Measurements from ENCODE around the gene MYO9B. TPM values are rescaled to one million over a fixed set of nuclear protein-coding genes. Genes with fewer than 3 reads are reported as not detected.

Gene MYO9B
- total RNA-seq, 5 donors from 2014 or later (not counting 1 experiment from before 2014, with no cell fraction given): 185 to 220 (median 202) TPM

- Mint-ChIP-seq H3K27me3 (peaks cover 5 to 7% of the 10 kb centered on the region in 2 donors), H3K4me1 (peaks cover 0 to 11% (median 0%) of the 10 kb centered on the region in 3 donors), H3K27ac (no peak overlapping the region), H3K9me3 (no peaks in the 10 kb centered on the region), H3K36me3 (no peaks in the 10 kb centered on the region), H3K4me3 (no peak overlapping the region)
- ChIA-PET CTCF (no interaction called here), POLR2A (no interaction called here)
- no peak overlapping the region for H3K27ac ChIP-seq (ENCODE audit: low read length)
- no peaks in the 10 kb centered on the region for H3K9me3 ChIP-seq
- ATAC-seq (replicated peaks in 1 of 4): no peak
- no peak for DNase-seq
- H3K36me3 ChIP-seq (ENCODE audit: control insufficient read depth in 2 of 2, extremely low read depth in 1 of 2, insufficient read depth in 1 of 2, low read length in 1 of 2): no peaks in the 10 kb centered on the region
- 92% methylated on average over 9 of the region's 15 CpGs for WGBS (ENCODE audit: insufficient coverage)
- no peak overlapping the region for H3K4me3 ChIP-seq (ENCODE audit: control insufficient read depth in 1 of 2, extremely low read depth in 1 of 2, low read length in 1 of 2)
- peaks cover 0 to 13% of the 10 kb centered on the region in 2 experiments for H3K4me1 ChIP-seq (ENCODE audit: control insufficient read depth in 1 of 2, extremely low read depth in 1 of 2, insufficient read depth in 2 of 2, low read length in 2 of 2)
- H3K27me3 ChIP-seq (replicated peaks in 1 of 2; ENCODE audit: control insufficient read depth in 2 of 2, extremely low read depth in 1 of 2, insufficient read depth in 2 of 2, low read length in 1 of 2): peaks cover 0 to 21% of the 10 kb centered on the region in 2 experiments
These were observed 174.4 kb downstream of the MYO9B start for GRCh38 chr19:17249887-17250548.

GRCh38 chr19:17254636-17255035 is 179.1 kb downstream of the MYO9B start:
- H3K9me3 Mint-ChIP-seq: no peaks in the 10 kb centered on the region
- Histone ChIP-seq H3K4me3 (ENCODE audit: control insufficient read depth in 1 of 2, extremely low read depth in 1 of 2, low read length in 1 of 2) (no peak overlapping the region), H3K9me3 (no peaks in the 10 kb centered on the region), H3K27ac (ENCODE audit: low read length) (no peak overlapping the region), H3K4me1 (ENCODE audit: control insufficient read depth in 1 of 2, extremely low read depth in 1 of 2, insufficient read depth in 2 of 2, low read length in 2 of 2) (no peaks in the 10 kb centered on the region), H3K27me3 (replicated peaks in 1 of 2; ENCODE audit: control insufficient read depth in 2 of 2, extremely low read depth in 1 of 2, insufficient read depth in 2 of 2, low read length in 1 of 2) (peaks cover 0 to 9% of the 10 kb centered on the region in 2 experiments), H3K36me3 (ENCODE audit: control insufficient read depth in 2 of 2, extremely low read depth in 1 of 2, insufficient read depth in 1 of 2, low read length in 1 of 2) (no peaks in the 10 kb centered on the region)
- no peak overlapping the region for H3K4me3 Mint-ChIP-seq
- POLR2A ChIA-PET: no interaction called here
- ATAC-seq (replicated peaks in 1 of 4) (no peak), DNase-seq (no peak)
- no peaks in the 10 kb centered on the region for H3K36me3 Mint-ChIP-seq
- 60% methylated on average over 3 of the region's 10 CpGs for WGBS (ENCODE audit: insufficient coverage)
- no peaks in the 10 kb centered on the region for H3K27me3 Mint-ChIP-seq
- no peak overlapping the region for H3K27ac Mint-ChIP-seq
- CTCF ChIA-PET: interaction anchor here in 1 of 2 donors (1.3 kb wide), 1 partner anchor 12 kb away, joined by 3 read pairs; no protein-coding TSS in a partner anchor
- no peaks in the 10 kb centered on the region for H3K4me1 Mint-ChIP-seq

GRCh38 chr19:17255150-17255621 is 179.6 kb downstream of the MYO9B start:
- H3K9me3 Mint-ChIP-seq: no peaks in the 10 kb centered on the region
- H3K36me3 ChIP-seq (ENCODE audit: control insufficient read depth in 2 of 2, extremely low read depth in 1 of 2, insufficient read depth in 1 of 2, low read length in 1 of 2): no peaks in the 10 kb centered on the region
- no peaks in the 10 kb centered on the region for H3K36me3 Mint-ChIP-seq
- no peaks in the 10 kb centered on the region for H3K4me1 ChIP-seq (ENCODE audit: control insufficient read depth in 1 of 2, extremely low read depth in 1 of 2, insufficient read depth in 2 of 2, low read length in 2 of 2)
- no peak overlapping the region for H3K4me3 Mint-ChIP-seq
- ChIA-PET POLR2A (no interaction called here), CTCF (interaction anchor here (1.3 to 1.5 kb wide), 2 partner anchors 11 to 19 kb away, joined by 3 read pairs; no protein-coding TSS in a partner anchor)
- no peak overlapping the region for H3K27ac Mint-ChIP-seq
- 94% methylated on average over 16 of the region's 18 CpGs for WGBS (ENCODE audit: insufficient coverage)
- H3K4me1 Mint-ChIP-seq: no peaks in the 10 kb centered on the region
- DNase-seq (no peak), ATAC-seq (replicated peaks in 1 of 4) (no peak)
- H3K9me3 ChIP-seq: no peaks in the 10 kb centered on the region
- peaks cover 0 to 9% of the 10 kb centered on the region in 2 experiments for H3K27me3 ChIP-seq (replicated peaks in 1 of 2; ENCODE audit: control insufficient read depth in 2 of 2, extremely low read depth in 1 of 2, insufficient read depth in 2 of 2, low read length in 1 of 2)
- no peak overlapping the region for H3K27ac ChIP-seq (ENCODE audit: low read length)
- H3K27me3 Mint-ChIP-seq: no peaks in the 10 kb centered on the region
- H3K4me3 ChIP-seq (ENCODE audit: control insufficient read depth in 1 of 2, extremely low read depth in 1 of 2, low read length in 1 of 2): no peak overlapping the region

- Histone ChIP-seq H3K36me3 (ENCODE audit: control insufficient read depth in 2 of 2, extremely low read depth in 1 of 2, insufficient read depth in 1 of 2, low read length in 1 of 2) (no peaks in the 10 kb centered on the region), H3K9me3 (no peaks in the 10 kb centered on the region), H3K4me1 (ENCODE audit: control insufficient read depth in 1 of 2, extremely low read depth in 1 of 2, insufficient read depth in 2 of 2, low read length in 2 of 2) (peaks cover 0 to 6% of the 10 kb centered on the region in 2 experiments), H3K27ac (ENCODE audit: low read length) (no peak overlapping the region), H3K27me3 (replicated peaks in 1 of 2; ENCODE audit: control insufficient read depth in 2 of 2, extremely low read depth in 1 of 2, insufficient read depth in 2 of 2, low read length in 1 of 2) (peaks cover 0 to 13% of the 10 kb centered on the region in 2 experiments), H3K4me3 (ENCODE audit: control insufficient read depth in 1 of 2, extremely low read depth in 1 of 2, low read length in 1 of 2) (no peak overlapping the region)
- 65% methylated on average over 3 of the region's 3 CpGs for WGBS (ENCODE audit: insufficient coverage)
- ChIA-PET CTCF (interaction anchor here (1.3 to 1.5 kb wide), 2 partner anchors 11 to 20 kb away, joined by 3 read pairs; no protein-coding TSS in a partner anchor), POLR2A (interaction anchor here (0.5 to 0.6 kb wide), 2 partner anchors 39 to 68 kb away, joined by 4 to 16 read pairs; no protein-coding TSS in a partner anchor)
- H3K9me3 Mint-ChIP-seq: no peaks in the 10 kb centered on the region
- no peak for ATAC-seq (replicated peaks in 1 of 4)
- no peaks in the 10 kb centered on the region for H3K36me3 Mint-ChIP-seq
- H3K27ac Mint-ChIP-seq: no peak overlapping the region
- no peak overlapping the region for H3K4me3 Mint-ChIP-seq
- H3K4me1 Mint-ChIP-seq: peaks cover 5 to 6% (median 5%) of the 10 kb centered on the region in 3 donors
- no peaks in the 10 kb centered on the region for H3K27me3 Mint-ChIP-seq
- no peak for DNase-seq
These were observed 180.6 kb downstream of the MYO9B start for GRCh38 chr19:17256130-17256529.

GRCh38 chr19:17259118-17259780 is 183.7 kb downstream of the MYO9B start:
- Mint-ChIP-seq H3K27me3 (no peaks in the 10 kb centered on the region), H3K27ac (no peak overlapping the region), H3K4me3 (no peak overlapping the region), H3K36me3 (no peaks in the 10 kb centered on the region), H3K4me1 (peaks cover 5 to 6% (median 5%) of the 10 kb centered on the region in 3 donors), H3K9me3 (no peaks in the 10 kb centered on the region)
- H3K9me3 ChIP-seq: no peaks in the 10 kb centered on the region
- ChIA-PET POLR2A (interaction anchor here in 1 of 2 donors (0.6 kb wide), 1 partner anchor 7 kb away, joined by 7 read pairs; no protein-coding TSS in a partner anchor), CTCF (interaction anchor here (0.6 to 1.2 kb wide), 3 partner anchors 37 to 129 kb away, joined by 3 read pairs; no protein-coding TSS in a partner anchor)
- H3K4me3 ChIP-seq (ENCODE audit: control insufficient read depth in 1 of 2, extremely low read depth in 1 of 2, low read length in 1 of 2): no peak overlapping the region
- peaks cover 0 to 7% of the 10 kb centered on the region in 2 experiments for H3K4me1 ChIP-seq (ENCODE audit: control insufficient read depth in 1 of 2, extremely low read depth in 1 of 2, insufficient read depth in 2 of 2, low read length in 2 of 2)
- H3K27ac ChIP-seq (ENCODE audit: low read length): no peak overlapping the region
- ATAC-seq (replicated peaks in 1 of 4) (no peak), DNase-seq (no peak)
- no peaks in the 10 kb centered on the region for H3K36me3 ChIP-seq (ENCODE audit: control insufficient read depth in 2 of 2, extremely low read depth in 1 of 2, insufficient read depth in 1 of 2, low read length in 1 of 2)
- peaks cover 0 to 8% of the 10 kb centered on the region in 2 experiments for H3K27me3 ChIP-seq (replicated peaks in 1 of 2; ENCODE audit: control insufficient read depth in 2 of 2, extremely low read depth in 1 of 2, insufficient read depth in 2 of 2, low read length in 1 of 2)
- 88% methylated on average over 4 of the region's 9 CpGs for WGBS (ENCODE audit: insufficient coverage)

- Histone ChIP-seq H3K4me1 (ENCODE audit: control insufficient read depth in 1 of 2, extremely low read depth in 1 of 2, insufficient read depth in 2 of 2, low read length in 2 of 2) (peaks cover 4 to 13% of the 10 kb centered on the region in 2 experiments), H3K9me3 (no peaks in the 10 kb centered on the region), H3K27me3 (replicated peaks in 1 of 2; ENCODE audit: control insufficient read depth in 2 of 2, extremely low read depth in 1 of 2, insufficient read depth in 2 of 2, low read length in 1 of 2) (peaks cover 0 to 8% of the 10 kb centered on the region in 2 experiments), H3K4me3 (ENCODE audit: control insufficient read depth in 1 of 2, extremely low read depth in 1 of 2, low read length in 1 of 2) (no peak overlapping the region), H3K27ac (ENCODE audit: low read length) (no peak overlapping the region), H3K36me3 (ENCODE audit: control insufficient read depth in 2 of 2, extremely low read depth in 1 of 2, insufficient read depth in 1 of 2, low read length in 1 of 2) (no peaks in the 10 kb centered on the region)
- CTCF ChIA-PET: interaction anchor here (0.6 to 1.2 kb wide), 2 partner anchors 125 to 129 kb away, joined by 3 read pairs; no protein-coding TSS in a partner anchor
- H3K9me3 Mint-ChIP-seq: no peaks in the 10 kb centered on the region
- DNase-seq (no peak), ATAC-seq (replicated peaks in 1 of 4) (no peak)
- POLR2A ChIA-PET: no interaction called here
- no peak overlapping the region for H3K27ac Mint-ChIP-seq
- H3K4me3 Mint-ChIP-seq: no peak overlapping the region
- no peaks in the 10 kb centered on the region for H3K27me3 Mint-ChIP-seq
- no CpG with 5 or more reads among the region's 1 CpG for whole genome bisulfite sequencing (ENCODE audit: insufficient coverage)
- H3K4me1 Mint-ChIP-seq: peaks cover 11 to 12% (median 12%) of the 10 kb centered on the region in 3 donors
- H3K36me3 Mint-ChIP-seq: no peaks in the 10 kb centered on the region
These were observed 184.4 kb downstream of the MYO9B start for GRCh38 chr19:17259934-17260333.

All from T-cell (primary cell).